ENCODE measurements around the gene ELFN1.

The ELFN1 gene

DNA sequence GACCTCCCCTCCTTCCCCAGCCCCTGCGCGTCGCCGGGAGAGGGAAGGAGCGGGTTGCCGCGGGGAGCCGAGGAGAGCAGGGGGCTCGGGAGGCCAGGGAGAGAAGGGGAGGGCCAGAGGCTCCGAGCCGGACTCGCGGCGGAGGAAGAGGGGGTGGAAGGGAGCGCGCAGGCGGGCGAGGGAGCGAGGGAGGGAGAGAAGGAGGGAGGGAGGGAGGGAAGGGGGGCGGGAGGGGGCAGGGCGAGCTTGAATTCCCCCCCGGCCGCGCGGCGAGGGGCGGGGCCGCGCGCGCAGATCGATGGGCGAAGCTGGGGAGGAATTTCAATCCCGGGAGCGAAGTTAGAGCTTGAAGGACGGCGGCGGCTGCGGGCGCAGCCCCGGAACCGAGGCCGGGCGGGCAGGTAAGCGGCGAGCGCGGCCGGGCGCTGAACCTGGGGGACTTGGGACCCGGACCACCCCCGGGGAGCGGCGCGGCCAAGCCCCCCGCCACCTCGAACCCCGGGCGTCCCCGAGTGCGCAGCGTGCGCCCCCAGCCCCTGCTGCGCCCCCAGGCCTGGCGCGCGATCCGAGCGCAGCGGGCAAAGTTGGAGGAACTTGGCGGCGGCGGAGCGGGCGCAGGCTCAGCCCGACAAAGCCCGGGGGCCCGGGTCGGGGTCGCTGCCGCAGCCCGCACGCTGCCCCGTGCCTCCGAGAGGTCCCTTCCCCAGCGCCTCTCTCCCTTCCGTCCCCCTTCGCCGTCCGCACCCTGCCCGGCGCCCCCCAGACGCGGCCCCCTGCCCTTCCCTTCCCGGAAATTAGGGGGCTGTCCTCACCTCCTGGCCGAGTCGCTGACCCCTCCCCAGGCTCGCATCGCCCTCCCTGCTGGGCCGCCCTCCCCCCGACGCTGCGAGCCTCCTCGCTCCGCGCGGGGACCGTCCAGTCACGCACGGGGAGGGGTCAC is at the start of gene ELFN1:
Gene ELFN1, plus strand, starts transcription at position 324 of the 940 bp plus-strand sequence. CDS start 74,320 bp downstream, outside the sequence.
- DNase-seq, result peak; percentile 96

DNA sequence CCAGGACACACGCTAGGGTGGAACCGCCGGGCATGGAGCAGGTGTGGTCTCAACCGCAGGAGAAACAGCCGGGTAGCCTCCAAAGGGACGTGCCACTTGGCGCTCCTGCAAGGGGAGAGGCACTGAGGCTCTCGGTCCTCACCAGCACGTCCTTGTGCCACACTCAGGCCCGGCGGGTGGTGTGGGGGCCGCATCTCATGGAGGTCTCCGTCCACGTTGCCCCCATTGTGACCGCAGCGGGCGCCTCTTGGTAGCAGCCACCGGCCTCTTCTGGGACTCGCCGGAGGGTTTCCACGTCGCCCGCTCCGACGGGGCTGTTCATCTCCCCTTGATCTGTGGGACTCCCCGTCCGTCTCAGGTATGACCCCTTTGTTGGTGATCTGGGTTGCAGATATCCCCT is 49.2 kb upstream of the ELFN1 start:
- DNase-seq, result no peak

DNA sequence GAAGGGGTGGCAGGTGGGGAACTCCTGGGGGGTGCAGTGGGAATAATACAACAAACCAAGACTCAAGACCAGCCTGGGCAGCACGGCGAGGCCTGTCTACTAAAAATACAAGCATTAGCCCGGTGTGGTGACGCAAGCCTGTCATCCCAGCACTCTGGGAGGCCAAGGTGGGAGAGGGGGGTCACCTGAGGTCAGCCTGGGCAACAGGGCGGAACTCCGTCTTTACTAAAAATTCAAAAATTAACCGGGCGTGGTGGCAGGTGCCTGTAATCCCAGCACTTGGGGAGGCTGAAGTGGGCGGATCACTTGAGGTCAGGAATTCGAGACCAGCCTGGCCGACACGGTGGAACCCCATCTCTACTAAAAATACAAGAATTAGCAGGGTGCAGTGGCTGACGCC is 48.4 kb upstream of the ELFN1 start:
- DNase-seq, result no peak

DNA sequence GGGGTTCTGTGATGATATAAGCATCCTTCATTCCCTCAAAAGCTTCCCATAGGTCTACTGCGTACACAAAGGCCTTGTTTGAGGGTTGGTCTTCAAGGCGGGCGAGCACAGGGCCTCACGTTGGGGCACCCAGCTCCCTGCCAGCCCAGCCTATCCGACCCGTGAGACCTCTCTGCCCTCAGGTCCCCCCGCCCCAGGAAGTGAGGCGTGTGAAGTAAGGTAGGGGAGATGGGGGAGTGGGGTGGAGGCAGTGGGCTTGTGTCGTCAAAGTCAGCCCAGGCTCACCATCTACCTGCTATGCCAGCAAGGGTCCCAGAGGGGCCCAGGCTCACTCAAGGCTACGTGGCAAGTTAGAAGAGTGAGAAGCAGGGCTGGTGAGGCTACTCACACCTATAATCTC is 47.6 kb upstream of the ELFN1 start:
- DNase-seq, result no peak

DNA sequence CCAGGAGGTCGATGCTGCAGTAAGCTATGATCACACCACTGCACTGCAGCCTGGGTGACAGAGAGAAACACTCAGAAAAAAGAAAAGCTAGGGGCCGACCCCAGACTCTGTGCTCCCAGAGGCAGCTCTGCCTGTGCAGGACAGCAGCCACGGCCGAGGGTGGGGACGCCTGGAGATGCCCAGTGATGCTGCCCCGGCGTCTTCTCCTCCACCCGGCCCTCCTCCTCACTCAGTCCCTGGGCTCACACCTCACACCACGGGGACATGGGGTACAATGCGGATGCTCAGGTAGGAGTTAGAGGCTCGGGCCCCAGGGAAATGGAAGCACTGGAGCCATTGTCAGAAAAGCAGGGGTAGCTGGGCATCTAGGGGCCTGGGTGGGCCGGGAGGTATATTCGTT is 46.3 kb upstream of the ELFN1 start:
- DNase-seq, result no peak

DNA sequence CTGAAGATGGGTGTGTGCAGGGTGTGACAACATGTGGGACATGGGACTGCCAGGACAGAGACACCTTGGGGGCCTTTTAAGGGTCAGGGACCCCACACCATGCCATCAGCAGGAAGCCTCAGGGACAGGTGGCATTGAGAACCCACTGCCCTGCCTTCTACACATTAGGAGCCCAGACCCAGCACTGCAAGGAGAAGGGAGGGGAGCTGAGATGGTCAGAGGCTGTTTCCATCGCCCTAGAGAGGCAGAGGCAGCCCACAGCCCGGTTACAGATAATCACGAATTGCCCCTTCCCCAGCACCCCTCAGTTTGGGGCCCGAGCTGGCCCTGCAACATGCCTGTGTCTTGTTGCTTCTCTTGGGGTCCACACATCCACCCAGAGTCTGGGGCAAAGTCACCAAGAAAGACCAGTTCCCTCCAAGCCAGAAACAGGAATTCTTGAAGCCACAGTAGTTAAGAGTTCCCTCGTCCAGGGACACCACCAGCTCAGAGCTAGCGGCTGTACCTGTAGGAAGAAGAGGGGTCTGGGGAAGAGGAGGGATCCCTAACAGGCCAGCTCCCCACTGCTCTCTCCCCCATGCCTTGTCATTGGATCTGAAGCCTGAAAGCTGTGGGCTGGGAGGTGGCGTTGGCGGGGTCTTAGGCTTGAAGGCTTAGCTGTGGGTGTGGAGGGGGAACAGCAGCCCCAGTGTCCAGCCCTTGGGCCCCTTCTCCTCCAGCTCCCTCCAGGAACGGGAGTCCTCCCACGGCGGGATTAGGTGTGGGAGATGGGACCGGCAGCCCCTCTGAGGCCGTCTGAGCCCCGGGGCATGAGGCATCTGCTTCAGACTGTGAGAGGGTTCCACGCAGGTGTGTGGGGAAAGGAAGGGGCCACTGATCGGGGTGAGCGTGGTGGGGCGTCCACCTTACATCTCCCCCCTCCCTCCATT is 44.8 kb upstream of the ELFN1 start:
- no peak for DNase-seq

DNA sequence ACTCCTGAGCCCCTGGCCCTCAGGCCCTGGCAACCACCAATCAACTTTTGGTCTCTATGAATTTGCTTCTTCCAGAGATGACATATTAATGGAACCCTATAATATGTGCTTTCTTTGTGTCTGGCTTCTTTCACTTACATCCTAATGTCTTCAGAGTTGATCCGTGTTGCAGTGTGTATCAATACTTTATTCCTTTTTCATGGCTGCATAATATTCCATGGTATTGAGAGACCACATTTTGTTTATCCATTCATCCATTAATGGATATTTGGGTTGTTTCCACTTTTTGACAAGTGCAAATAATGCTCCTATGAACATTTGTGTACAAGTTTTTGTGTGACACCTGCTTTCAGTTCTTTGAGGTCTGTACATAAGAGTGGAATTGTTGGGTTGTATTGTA is 43.3 kb upstream of the ELFN1 start:
- no peak for DNase-seq

DNA sequence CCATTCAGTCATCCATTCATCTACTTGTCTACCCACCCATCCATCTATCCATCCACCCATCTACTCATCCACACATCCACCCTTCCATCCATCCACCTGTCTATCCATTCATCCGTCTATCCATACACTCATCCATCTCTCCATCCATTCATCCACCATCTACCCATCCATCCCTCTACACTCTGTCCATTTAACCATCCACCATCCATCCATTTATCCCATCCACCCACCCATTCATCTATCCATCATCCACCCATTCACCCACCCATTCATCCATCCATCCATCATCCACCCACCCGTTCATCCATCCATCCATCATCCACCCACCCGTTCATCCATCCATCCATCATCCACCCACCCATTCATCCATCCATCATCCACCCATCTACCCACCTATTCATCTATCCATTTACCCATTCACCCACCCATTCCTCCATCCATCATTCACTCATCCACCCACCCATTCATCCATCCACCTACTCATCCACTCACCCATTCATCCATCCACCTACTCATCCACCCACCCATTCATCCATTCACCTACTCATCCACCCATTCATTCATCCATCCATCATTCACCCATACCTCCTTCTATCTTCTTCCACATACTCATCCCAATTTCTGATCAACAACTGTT is 39.3 kb upstream of the ELFN1 start:
- DNase-seq, result no peak

DNA sequence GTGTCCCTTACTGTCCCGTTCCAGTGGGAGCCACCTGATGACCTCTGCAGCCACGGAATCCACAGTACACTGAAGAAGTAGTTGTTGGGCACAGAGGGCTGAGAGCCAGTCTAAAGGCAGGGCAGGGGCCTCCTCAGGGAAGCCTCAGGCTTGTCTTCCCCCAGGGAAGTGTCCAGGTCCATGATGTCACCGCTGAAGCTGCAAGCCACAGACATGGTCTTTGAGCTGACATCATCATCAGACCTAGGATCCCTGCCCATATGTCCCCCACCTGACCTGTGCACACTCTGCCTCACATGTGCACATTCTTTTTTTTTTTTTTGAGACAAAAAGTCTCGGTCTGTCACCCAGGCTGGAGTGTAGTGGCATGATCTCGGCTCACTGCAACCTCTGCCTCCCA is 38.4 kb upstream of the ELFN1 start:
- DNase-seq, result no peak

DNA sequence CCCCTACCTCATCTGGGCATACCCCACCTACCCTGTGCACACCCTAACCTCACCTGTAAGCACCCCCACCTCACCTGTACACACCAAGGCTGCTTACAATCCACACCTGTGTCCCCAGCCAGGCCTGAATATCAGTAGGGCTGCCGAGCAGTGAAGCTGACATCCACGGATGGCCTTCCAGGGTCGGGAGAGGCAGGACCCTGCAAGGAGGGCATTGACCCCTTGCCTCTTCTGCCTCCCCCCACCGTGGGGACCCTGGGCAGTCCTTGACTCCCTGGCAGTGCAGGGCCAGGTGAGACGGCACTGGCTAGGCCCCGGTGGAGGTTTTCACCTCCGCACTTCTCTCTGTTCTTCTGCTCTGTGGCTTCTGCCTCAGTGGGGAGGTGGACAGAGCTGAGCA is 37.6 kb upstream of the ELFN1 start:
- no peak for DNase-seq

DNA sequence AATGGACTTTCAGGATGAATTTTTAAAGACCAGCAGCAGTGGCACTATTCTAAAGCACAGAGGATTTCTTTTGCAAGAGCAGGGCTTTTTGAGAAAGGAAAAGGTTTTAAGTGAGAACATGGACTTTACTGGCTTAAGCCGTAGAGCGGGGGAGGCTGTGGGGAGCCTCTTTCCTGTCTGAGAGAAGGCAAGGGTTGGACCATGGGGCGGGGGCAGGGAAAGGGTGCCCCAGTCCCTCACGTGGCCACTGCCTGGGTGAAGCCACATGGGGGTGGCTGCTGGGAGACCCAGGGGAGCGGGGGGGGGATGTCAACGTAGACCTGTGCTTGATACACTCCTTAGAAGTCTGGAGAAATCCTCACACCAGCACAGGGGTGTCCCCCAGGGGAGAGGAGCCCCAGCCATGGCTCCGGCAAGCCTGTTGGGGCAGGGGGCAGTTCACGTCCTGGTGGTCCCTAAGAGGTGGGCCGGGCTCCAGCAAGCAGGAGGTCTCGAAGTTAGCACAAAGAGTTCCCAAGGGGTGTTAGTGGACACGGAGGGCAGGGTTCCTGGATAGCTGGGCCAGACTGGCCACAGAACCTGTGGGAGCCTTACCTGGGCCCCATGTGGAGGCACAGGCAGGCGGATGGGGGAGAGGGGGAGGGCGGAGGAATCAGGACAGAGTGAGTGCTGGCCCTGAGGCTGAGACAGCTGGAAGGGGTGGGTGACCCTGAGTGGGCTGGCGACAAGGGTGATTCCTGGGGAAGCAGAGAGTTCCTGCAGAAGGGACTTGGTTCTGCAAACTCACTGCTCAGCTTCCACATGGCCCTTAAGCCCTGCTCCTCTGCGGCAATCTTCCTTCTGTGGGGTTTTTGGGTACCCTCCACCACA is 36.9 kb upstream of the ELFN1 start:
- DNase-seq, result no peak

DNA sequence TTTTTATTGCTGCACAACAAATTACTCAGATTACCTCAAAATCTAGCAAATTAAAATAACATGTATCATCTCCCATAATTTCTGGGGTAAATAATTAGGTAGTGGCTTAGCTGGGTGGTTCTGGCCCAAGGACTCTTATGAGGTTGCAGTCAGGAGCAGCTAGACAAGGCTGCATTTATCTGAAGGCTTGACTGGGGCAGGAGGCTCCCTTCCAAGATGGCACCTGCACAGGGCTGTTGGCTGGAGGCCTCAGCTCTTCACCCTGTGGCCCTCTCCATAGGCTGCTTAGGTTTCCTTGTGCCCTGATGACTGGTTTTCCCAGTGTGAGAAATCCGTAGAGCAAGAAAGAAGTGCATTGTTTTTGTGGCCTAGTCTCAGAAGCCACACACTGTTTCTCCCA is 34.7 kb upstream of the ELFN1 start:
- no peak for DNase-seq

DNA sequence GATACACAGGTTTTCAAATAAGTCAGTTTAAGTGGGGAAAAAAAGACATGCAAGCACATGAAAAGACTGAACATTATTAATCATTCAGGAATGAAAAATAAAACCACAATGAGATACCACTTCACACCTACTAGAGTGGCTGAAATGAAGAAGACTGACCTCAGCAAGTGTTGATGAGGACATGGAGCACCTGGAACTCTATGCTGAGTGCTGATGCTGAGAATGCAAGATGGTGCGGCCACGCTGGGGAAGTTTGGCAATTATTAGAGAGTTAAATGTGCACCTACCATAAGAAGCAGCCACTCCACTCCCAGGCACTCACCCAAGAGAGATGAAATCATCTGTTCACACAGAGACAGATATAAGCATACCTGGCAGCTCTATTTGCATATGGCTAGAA is 32.9 kb upstream of the ELFN1 start:
- DNase-seq, result no peak

DNA sequence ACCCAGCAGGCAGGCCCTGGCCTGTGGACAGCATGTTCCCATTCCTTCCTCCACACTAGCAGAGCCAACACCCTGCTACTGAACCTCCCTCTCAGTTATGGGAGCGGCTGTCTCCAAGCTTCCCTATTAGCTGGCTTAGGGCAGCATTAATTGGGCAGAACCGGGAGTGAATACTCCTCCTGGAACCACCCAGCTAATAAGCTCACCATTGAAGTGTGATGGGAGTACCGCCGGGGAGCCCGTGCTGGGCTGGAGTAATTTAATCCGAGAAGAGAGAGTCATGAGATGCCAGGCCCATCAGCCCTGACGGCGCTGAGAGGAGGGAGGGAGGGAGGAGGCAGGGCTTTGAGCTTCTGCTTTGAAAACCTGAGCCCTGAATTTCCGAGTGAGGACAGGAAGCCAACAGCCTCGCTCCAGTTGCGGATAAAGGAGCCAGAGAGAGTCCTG is 31.8 kb upstream of the ELFN1 start:
- peak; percentile 87 for DNase-seq

DNA sequence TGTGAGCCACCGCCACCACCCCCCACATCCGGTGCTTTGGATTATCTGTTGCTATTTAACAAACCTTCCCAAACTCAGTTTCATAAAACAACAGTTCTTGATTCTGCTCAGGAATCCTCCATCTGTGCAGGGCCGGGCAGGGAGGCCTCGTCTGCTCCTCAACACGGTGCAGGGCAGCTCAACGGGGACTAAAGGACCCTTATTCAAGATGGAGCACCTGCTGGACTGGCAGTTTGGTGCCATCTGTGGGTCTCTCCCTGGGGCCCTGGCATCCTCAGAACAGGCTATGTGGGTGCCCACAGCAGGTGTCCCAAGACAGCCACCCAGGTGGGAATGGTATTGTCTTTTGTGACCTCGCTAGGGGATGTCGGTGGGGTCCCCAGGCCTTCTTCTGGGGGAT is 31.0 kb upstream of the ELFN1 start:
- DNase-seq, result no peak

DNA sequence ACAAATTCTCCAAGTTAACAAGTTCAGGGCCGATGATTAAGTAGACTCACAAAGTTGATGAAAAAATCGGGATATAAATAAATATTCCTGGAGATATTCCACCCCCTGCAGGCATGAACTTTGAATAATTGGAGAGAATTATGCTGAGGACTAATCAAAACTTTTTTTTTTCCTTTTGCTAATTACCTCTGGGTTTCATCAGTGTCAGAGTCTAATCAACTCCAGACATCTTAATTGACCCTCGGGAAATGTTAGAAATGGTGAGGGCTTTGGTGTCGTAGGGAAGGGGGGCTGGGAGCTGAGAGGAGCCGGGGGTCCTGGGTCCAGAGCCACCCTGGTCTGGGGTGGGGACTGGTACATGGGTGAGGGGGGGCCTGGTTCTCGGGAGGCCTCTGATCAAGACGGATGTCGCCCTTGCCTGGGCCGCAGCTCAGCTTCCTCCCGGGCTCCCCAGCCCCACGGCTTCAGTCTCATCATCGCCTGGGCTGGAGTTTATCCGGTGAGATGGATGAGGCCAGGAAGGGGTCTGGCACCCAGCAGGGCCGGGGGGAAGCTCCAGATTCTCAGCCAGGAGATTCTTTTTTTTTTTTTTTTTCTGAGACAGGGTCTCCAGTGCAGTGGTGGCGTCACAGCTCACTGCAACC is 30.4 kb upstream of the ELFN1 start:
- DNase-seq, result no peak

DNA sequence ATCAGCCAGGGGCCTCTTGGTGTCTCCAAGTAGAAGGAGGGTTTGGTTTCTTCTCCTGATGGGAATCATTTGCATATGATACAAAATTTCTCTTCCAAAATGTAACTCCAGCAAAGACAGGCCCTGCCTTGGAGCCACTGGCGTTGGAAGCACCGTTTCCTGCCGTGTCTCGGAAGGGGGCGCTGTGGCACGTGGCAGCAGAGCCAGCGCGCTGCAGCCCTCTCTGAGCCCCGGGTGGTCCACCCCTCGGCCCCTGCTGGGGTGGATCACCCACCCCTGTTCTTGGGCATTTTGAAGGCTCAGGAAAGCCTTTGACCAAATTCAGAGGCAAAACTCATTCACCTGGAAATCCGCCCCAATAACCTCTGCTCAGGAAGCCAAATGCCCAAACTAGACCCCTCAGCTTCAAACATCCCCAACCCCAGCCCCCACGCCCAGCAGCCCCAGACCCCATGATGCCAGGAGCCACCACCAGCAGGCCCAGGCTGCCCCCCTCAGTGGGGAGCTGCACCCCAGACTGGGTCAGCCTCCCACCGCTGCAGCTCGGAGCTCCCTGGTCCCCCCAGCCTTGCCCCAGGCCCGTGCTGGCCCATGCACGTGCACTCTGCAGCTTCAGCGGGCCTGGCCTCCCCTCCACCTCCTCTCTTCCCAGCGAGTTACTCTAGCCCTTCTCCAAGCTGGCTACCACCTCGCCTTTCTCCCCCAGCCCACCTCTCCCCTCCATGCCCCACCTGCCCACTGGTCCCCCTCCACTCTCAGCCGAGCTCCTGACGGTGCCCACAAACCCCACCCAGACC is 29.5 kb upstream of the ELFN1 start:
- DNase-seq, result no peak

DNA sequence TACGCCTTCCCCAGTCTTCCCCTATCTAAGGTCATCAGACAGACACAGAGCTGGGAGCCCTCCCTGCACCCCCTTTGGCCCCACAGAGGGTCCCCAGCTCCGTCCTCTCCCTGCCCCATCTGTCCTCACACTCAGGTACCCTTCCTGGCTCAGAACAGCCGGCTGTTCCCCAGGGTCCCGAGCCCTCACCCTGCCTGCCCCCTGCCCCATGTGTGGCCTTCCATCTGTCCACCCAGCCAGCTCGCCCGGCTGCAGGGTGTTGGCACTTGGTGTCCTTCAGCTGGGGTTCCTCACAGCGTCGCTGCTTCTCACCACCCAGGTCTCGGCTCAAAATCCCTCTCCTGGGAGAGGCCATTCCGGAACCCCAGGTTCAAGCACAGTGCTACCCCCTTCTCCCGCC is 28.9 kb upstream of the ELFN1 start:
- DNase-seq, result no peak

DNA sequence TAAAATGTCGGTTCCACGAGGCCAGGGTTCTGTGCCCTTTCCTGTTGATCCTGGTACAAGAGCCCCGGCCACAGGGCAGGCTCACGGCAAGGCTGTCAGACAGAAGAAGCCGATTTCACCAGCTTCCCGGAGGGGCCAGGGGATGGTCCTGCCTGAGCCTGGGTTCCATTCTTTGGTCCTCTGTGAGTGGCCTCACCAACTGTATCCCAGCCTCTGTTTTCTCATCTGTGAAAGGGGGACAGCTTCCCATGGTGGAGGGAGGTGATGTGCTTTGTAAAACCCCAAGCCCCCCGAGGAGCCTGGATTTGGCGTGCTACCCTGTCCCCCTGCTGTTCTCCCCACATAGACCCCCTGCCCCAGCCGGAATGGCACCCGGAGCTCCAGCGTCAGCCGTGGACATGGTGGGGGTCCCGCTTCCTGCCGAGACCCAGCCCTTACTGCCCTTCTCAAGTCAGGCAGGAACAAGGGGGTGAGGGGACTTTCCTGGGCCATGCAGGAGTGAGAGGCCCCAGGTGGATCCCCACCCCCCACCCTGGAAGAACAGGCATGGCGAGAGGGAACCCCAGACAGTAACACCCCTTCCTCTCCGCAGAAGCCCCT is 28.3 kb upstream of the ELFN1 start:
- no peak for DNase-seq

DNA sequence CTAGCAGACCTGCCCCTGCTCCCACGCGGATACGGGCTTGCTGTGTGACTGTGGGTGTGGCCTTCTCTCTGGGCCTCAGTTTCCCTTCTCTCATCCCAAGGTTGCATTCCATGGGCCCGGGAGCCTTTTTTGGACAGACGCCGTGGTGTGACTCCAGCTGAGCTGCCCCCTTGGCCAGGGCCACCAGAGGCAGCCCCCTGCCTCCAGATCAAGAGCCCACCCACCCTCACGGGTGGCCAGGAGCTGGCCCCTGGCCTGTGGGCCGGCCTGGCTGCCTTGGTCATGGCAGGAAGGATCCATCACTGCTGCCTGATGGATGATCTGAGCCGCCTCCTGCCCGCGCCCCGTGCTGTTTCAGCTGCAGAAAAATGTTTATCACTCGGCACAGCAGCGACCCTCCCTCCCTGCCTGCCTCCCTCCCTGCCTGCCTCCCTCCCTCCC is 27.8 kb upstream of the ELFN1 start:
- no peak for DNase-seq
